ENCODE data around the gene AMER2.

- TF ChIP-seq POLR2A (conservative IDR thresholded peaks at IDR 0.05): no peak
- TF ChIP-seq CTCF (IDR thresholded peaks at IDR 0.05 in 2 of 3, conservative IDR thresholded peaks at IDR 0.05 in 1 of 3; ENCODE audit: insufficient read depth in 2 of 3, low read depth in 1 of 3, low read length in 3 of 3): no peak
- no peak for TF ChIP-seq CAMTA2 (CRISPR knock-in tag; conservative IDR thresholded peaks at IDR 0.05)
- no peak for TF ChIP-seq E2F4 (CRISPR knock-in tag; IDR thresholded peaks at IDR 0.05; ENCODE audit: low read depth)
- TF ChIP-seq POLR2G (IDR thresholded peaks at IDR 0.05; ENCODE audit: low read depth, low read length): no peak
- TF ChIP-seq ZNF184 (CRISPR knock-in tag; IDR thresholded peaks at IDR 0.05): no peak
- no peak for TF ChIP-seq CHD2 (IDR thresholded peaks at IDR 0.05; ENCODE audit: low read depth, low read length)
- TF ChIP-seq ZNF174 (CRISPR knock-in tag; IDR thresholded peaks at IDR 0.05): no peak
- TF ChIP-seq POLR2AphosphoS2 (IDR thresholded peaks at IDR 0.05; ENCODE audit: low read length): no peak
Measured at GRCh38 chr13:25166306-25166705, 5.8 kb downstream of the AMER2 start.

Data from K562 (cell line).